ENCODE results near the gene CD151.
A peak's percentile ranks its signal among the peaks of the same experiment; 100 is the strongest.

Gene CD151

GRCh38 chr11:843086-843734 lies 10.5 kb downstream of the CD151 start:
- no peak for DNase-seq (ENCODE audit: low read depth in 2 of 2)

DNA sequence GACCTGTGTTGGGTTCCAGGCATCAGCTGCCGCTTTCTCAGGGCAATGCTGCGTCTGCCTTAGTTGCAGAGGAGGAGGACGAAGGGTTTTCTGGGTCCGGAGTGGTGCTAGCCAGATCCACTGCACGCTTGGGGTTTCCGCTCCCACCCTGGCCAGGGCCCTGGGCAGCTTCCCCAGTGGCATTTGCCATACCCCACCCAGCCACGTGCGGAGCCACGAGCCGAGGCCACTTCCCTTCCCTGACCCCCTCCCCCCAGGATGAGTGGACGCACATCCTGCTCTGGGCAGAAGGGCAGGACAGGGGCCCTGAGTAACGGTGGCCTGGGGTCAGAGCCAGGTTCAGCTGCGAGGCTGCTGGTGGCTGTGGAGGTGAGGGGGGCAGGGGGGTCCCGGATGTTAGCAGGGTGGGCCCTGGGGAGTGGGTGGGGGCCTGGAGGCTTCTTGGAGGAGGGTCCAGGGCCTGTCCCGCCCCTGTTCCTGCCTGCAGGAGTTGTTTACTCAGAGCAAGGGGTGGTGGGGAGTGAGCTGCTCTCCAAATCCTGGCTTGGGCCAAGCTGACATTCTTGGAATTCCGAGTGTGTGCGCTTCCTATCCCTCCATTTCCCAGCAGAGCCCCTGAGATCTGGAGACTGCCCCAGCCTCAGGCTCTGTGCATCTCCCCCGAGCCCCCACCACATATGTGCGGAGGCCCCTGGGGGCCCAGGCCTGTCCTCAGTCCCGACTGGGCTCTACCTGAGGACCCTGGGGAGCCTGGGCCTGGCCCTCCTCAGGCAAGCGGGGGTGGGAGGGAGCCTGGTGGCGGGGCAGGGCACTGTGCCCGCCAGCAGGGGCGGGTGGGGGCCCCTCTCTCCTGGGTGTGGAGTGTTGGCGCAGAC lies 11.3 kb downstream of the CD151 start:
- no peak for DNase-seq (ENCODE audit: low read depth in 2 of 2)

DNA sequence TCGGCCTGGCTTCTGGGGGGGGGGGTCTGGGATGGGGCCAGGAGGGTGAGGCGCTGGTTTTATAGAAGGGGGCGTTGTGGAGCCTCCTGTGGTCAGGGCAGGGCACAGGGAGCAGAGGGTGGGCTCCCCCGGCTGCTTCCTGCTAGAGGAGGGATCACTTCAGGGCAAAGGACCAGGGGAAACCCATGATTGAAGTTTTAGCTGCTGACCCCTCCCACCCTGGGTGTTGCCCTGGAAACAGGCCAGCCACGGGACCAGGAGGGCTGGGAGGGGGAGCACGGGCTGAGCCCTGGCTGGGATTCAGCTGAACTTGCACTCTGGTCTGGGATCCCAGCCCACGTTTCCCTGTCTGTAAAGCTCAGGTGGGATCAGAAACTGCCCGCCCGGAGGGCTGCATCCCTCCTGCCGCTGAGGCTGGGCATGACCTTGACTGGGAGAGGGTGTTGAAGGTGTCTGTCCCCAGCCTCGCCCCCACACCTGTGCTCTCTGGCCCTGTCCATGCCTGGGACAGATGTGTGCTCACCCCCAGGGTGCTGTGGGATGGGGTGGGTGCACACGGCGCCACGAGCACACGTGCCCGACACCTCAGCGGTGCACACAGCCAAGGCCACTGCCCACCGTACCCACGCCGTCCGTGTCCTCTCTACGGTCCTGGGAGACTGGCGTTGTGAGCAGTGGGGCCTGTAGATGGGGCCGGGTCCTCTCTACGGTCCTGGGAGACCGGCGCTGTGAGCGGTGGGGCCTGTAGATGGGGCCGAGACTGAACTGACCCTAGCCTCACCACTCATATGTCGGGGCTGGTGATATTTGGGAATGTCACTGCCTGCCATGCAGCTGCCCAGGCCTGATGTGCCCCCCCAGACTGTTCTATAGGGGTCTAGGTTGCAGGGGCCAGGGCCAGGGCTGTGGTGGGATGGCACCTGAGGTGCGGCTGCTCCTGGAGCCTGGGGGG lies 12.2 kb downstream of the CD151 start:
- no peak for DNase-seq (ENCODE audit: low read depth in 2 of 2)

DNA sequence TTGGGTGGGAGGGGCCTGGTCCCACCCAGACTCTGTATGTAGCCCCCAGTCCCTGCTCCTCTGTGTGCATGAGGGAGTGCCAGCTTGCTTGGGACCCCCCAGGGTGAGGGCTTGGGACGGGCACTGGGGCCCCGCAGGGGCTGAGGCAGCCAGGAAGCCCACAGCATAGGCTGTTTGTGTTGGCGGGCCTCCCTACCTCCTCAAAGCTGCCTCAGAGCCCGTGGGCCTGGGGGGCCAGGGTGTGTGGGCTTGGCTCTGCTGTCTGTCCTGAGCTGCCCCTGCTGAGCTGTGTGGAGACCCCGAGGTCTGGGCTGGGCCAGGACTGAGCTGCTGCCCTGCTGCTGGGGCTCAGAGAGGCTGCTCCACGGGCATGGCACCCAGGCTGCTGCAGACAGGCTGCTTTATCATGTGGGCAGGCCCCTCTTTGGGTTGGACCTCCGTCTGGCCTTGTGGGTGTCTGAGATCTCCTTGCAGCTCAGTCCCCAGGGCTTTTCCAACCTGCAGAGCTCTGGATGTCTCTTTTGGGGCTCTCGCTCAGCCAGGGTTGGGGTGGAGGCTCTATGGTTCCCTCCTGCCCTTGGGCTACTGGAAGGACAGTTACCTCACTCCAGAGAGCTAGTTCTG lies 13.2 kb downstream of the CD151 start:
- no peak for DNase-seq (ENCODE audit: low read depth in 2 of 2)

DNA sequence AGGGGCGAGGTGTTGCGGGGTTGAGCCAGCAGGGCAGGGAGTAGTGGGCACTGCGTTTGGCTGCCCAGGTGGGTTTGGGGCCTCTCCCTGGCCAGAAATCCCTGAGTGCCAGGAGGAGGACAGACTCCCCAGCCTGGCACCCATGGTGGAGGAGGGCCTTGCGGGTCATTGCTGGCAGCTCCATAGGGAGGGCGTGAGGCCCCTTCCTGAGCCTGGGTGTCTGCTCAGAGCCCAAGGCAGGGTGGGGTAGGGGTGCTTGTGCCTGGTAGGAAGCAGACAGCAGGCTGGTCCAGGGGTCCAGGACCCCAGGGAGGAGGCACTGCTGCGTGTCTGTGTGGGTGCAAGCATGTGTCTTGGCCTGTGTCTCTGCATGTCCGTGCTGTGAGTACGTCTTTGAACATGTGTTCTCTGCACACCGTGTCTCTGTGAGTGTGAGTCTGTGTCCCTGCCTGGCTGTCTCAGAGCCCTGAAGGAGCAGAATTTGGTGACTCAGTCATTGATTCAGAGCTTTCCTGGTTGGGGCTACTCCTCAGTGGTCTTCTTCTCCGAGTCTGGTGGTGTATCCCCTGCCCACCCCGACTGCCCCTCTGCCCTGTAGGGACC lies 13.8 kb downstream of the CD151 start:
- DNase-seq (ENCODE audit: low read depth in 2 of 2): no peak

GRCh38 chr11:847876-848275 lies 15.1 kb downstream of the CD151 start:
- no peak for DNase-seq (ENCODE audit: low read depth in 2 of 2)

- peak; percentile 47 to 54 for DNase-seq (ENCODE audit: low read depth in 2 of 2)
Observed at GRCh38 chr11:848380-848931, 15.7 kb downstream of the CD151 start.

GRCh38 chr11:849104-849824 lies 16.5 kb downstream of the CD151 start:
- no peak for DNase-seq (ENCODE audit: low read depth in 2 of 2)

DNA sequence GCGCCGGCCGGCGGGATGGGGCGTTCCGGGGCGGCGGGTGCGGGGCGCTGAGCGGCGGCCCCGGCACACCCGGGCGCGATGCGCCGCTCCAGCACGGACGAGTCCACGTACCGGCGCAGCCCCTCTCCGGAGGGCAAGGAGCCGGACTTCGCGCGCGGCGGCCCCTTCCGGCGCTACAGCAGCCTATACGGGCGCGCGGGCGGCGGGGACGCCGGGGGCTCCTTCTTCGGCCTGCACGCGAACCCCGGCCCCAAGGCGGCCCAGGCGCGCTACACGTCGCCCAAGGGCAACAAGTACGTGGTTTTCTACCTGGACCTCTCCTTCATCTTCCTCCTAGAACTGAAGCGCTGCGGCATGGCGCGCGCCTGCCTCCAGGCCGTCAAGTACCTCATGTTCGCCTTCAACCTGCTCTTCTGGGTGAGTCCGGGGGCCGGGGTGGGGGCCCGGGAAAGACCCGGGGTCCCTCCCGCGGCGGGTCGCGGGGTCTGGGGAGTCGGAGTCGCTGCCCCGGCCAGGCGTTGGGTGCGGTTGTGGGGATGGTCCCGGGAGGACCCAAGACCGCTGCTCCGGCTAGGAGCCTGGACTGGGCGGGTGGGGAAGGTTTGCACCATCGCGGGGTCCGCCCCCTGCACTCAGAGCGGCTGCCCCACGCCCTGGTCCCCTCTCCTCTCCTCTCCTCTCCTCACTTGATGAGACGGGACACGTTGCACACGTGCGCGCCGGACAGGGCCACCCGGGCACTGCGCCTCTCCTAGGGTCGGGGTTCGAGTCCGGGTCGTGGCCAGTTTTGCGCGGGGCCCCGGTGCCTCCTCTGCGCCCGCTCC lies 17.4 kb downstream of the CD151 start:
- no peak for DNase-seq (ENCODE audit: low read depth in 2 of 2)

- DNase-seq (ENCODE audit: low read depth in 2 of 2): no peak
Observed at GRCh38 chr11:850775-851763, 18.3 kb downstream of the CD151 start.

- no peak for DNase-seq (ENCODE audit: low read depth in 2 of 2)
Observed at GRCh38 chr11:852762-853161, 20.0 kb downstream of the CD151 start.

DNA sequence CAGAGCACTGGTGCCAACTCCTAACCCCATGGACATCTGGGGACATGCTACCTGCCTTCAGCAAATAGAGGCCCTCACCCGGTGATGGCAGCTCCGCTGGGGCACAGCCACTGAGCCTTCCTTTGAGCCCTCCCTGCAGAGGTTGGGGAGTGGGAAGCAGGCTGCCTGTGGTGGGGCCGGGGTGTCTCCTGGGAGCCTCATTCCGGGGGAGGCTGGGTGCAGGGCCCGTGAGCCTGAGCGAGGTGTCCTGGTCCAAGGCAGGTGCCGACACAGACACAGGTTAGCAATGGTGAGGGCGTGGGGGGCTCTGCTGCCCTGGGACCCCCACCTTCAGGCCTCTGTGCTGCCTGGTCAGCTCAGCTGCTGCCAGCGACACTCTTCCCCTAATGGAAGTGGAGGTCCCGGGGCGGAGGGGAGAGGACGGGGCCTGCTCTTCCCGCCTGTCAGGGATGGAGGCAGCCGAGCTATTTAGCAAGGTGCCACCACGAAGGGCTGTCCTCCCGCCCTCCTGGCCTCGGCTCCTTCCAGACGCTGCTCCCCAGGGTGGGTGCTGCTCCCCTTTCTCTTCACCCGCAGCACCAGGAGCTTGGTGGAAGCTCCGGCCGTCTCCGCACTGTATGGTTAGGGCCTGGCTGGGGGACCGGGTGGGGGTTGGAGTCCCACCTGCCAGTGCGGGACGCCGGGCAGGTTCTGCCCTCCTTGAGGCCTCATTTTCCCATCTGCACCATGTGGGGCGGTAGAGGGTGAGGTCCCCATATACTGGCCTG lies 21.1 kb downstream of the CD151 start:
- no peak for DNase-seq (ENCODE audit: low read depth in 2 of 2)

DNA sequence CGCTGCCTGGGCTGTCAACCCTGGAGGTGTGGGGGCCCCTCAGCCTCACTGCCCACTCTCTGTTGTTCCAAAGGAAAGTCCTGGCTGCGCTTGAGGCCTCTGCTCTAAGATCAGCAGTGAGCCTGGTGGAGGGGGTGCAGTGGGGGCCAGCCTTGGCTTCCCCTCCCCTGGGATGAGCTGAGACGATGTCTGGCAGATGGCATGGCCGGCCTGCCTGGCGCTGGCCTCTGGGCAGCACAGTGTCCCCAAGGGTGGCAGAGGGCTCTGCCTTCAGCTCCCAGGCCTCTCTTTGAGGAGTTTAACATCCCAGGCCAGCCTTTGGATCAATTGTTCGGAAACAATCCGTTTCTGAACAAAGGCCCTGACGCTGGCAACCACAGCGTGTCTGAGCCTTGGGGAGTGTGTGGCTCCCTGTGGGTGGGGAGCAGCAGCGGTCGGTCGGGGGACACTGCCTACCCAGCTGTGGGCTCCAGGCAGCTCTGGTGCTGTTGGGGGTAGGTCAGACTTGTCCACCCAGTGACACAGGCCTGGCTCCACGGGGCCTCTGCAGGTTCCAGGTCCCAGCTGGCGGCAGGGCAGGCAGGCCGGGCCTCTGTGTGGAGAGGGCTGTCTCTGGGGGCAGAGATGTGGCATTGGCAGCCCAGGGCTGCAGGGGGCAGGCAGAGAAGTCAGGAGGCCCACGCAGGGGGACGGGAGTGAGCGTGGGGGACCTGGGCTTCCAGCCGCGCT lies 22.0 kb downstream of the CD151 start:
- DNase-seq (ENCODE audit: low read depth in 2 of 2): no peak

- DNase-seq (ENCODE audit: low read depth in 2 of 2): no peak
Observed at GRCh38 chr11:855330-855674, 22.6 kb downstream of the CD151 start.

GRCh38 chr11:855796-856195 lies 23.0 kb downstream of the CD151 start:
- DNase-seq (ENCODE audit: low read depth in 2 of 2): no peak

DNA sequence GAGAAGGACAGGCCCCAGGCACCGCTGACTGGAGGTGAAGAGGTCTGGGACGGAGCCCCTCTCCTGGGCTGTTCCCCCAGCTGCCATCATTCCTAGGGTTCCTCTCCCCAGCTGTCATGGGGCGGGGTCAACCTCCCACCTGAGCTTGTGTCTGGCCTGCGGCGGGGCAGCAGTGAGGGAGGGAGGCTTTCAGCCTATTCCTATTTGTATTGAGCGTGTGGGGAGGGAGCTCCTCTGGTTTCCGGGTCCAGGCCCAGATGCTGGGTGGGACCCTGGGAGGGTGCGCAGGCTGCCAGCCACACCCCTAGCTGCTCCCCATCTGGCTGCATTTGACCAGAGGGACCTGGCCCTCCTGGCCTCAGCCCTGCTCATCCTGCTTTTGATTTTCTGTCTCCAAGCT lies 23.6 kb downstream of the CD151 start:
- no peak for DNase-seq (ENCODE audit: low read depth in 2 of 2)
